Measurements from ENCODE around the gene SSBP3.

GRCh38 chr1:54267815-54268761 is 138.1 kb downstream of the SSBP3 start:
- TF ChIP-seq CTCF (optimal IDR thresholded peaks at IDR 0.05 in 1 of 3, IDR thresholded peaks at IDR 0.05 in 1 of 3, conservative IDR thresholded peaks at IDR 0.05 in 1 of 3; ENCODE audit: extremely low read depth in 1 of 3, insufficient read depth in 2 of 3, low read length in 3 of 3) (no peak), EZH2 (IDR thresholded peaks at IDR 0.05; ENCODE audit: low read length) (no peak)
